Effector memory CD4-positive, alpha-beta T cell (primary cell): ENCODE measurements around the gene OSCP1.
"Not testable (repeated sequence)": the region's sequence is repeated elsewhere in the genome, so short reads cannot be mapped to it uniquely, and the experiment has no call there.

ENCODE experiments used
- DNase-seq, 3 donors: peaks; one replicate each; pipeline ENCODE4 v3.0.0-alpha.2; 2020
- H3K27ac ChIP-seq: 2 replicates; pipeline ENCODE4 v1.7.0; 2013; ENCODE audit warnings: mild to moderate bottlenecking, low read length, moderate library complexity; ENCODE audit not compliant: insufficient read depth, poor library complexity, severe bottlenecking
- H3K27me3 ChIP-seq: replicated peaks from 2 replicates; pipeline ENCODE4 v1.7.0; 2013; ENCODE audit warnings: mild to moderate bottlenecking, low read length; ENCODE audit not compliant: insufficient read depth, control insufficient read depth, poor library complexity, severe bottlenecking
- H3K36me3 ChIP-seq: 2 replicates; pipeline ENCODE4 v1.7.0; 2013; ENCODE audit warnings: mild to moderate bottlenecking, low read length, moderate library complexity; ENCODE audit not compliant: control insufficient read depth, insufficient read depth
- H3K4me1 ChIP-seq: 2 replicates; pipeline ENCODE4 v1.7.0; 2013; ENCODE audit warnings: low read length, mild to moderate bottlenecking; ENCODE audit not compliant: control insufficient read depth, insufficient read depth, poor library complexity, severe bottlenecking
- H3K4me3 ChIP-seq: 2 replicates; pipeline ENCODE4 v1.7.0; 2013; ENCODE audit warnings: low read length, low read depth, mild to moderate bottlenecking; ENCODE audit not compliant: insufficient read depth, poor library complexity, severe bottlenecking
- H3K9me3 ChIP-seq: 2 replicates; pipeline ENCODE4 v1.7.0; 2013; ENCODE audit warnings: mild to moderate bottlenecking, low read length, moderate library complexity; ENCODE audit not compliant: control insufficient read depth

The OSCP1 gene

GRCh38 chr1:36486093-36486438 is 35.8 kb upstream of the OSCP1 start:
- DNase-seq, result no peak
- Histone ChIP-seq H3K4me3 (no peak overlapping the region), H3K36me3 (no peaks in the 10 kb centered on the region), H3K27me3 (no peaks in the 10 kb centered on the region), H3K27ac (no peak overlapping the region), H3K9me3 (no peaks in the 10 kb centered on the region), H3K4me1 (no peaks in the 10 kb centered on the region)

GRCh38 chr1:36484099-36484498 is 33.8 kb upstream of the OSCP1 start:
- Histone ChIP-seq H3K4me3 (no peak overlapping the region), H3K27me3 (no peaks in the 10 kb centered on the region), H3K4me1 (no peaks in the 10 kb centered on the region), H3K27ac (no peak overlapping the region), H3K36me3 (no peaks in the 10 kb centered on the region), H3K9me3 (no peaks in the 10 kb centered on the region)
- no peak for DNase-seq

- Histone ChIP-seq H3K4me1 (no peaks in the 10 kb centered on the region), H3K36me3 (no peaks in the 10 kb centered on the region), H3K27ac (no peak within 1 kb of the TSS), H3K27me3 (no peaks in the 10 kb centered on the region), H3K9me3 (no peaks in the 10 kb centered on the region), H3K4me3 (no peak within 1 kb of the TSS)
- DNase-seq, result no peak
Measured at GRCh38 chr1:36482724-36483388, 32.6 kb upstream of the OSCP1 start, which contains the start of gene CSF3R. CSF3R (minus strand) TSS chr1:36482913; CDS start chr1:36479496, 3,417 bp downstream.

- no peak overlapping the region for H3K4me3 ChIP-seq
- H3K27me3 ChIP-seq, result no peaks in the 10 kb centered on the region
- H3K4me1 ChIP-seq, result no peaks in the 10 kb centered on the region
- DNase-seq, result no peak
- no peak overlapping the region for H3K27ac ChIP-seq
- no peaks in the 10 kb centered on the region for H3K9me3 ChIP-seq
- H3K36me3 ChIP-seq, result no peaks in the 10 kb centered on the region
Measured at GRCh38 chr1:36481771-36482723, 31.8 kb upstream of the OSCP1 start.

- no peaks in the 10 kb centered on the region for H3K9me3 ChIP-seq
- no peak overlapping the region for H3K27ac ChIP-seq
- no peak for DNase-seq
- H3K27me3 ChIP-seq, result no peaks in the 10 kb centered on the region
- no peaks in the 10 kb centered on the region for H3K4me1 ChIP-seq
- no peak overlapping the region for H3K4me3 ChIP-seq
- no peaks in the 10 kb centered on the region for H3K36me3 ChIP-seq
Measured at GRCh38 chr1:36481091-36481490, 30.8 kb upstream of the OSCP1 start.

- no peaks in the 10 kb centered on the region for H3K9me3 ChIP-seq
- H3K4me1 ChIP-seq, result no peaks in the 10 kb centered on the region
- H3K27ac ChIP-seq, result no peak overlapping the region
- no peaks in the 10 kb centered on the region for H3K27me3 ChIP-seq
- DNase-seq, result no peak
- no peak overlapping the region for H3K4me3 ChIP-seq
- no peaks in the 10 kb centered on the region for H3K36me3 ChIP-seq
Measured at GRCh38 chr1:36480161-36480560, 29.9 kb upstream of the OSCP1 start.

GRCh38 chr1:36479505-36480051 is 29.3 kb upstream of the OSCP1 start:
- H3K27ac ChIP-seq, result no peak overlapping the region
- DNase-seq, result no peak
- no peaks in the 10 kb centered on the region for H3K36me3 ChIP-seq
- H3K9me3 ChIP-seq, result no peaks in the 10 kb centered on the region
- no peaks in the 10 kb centered on the region for H3K4me1 ChIP-seq
- no peaks in the 10 kb centered on the region for H3K27me3 ChIP-seq
- H3K4me3 ChIP-seq, result no peak overlapping the region

- H3K9me3 ChIP-seq, H3K27me3 ChIP-seq, H3K27ac ChIP-seq, H3K4me3 ChIP-seq, DNase-seq, H3K4me1 ChIP-seq, H3K36me3 ChIP-seq: not testable (repeated sequence)
Measured at GRCh38 chr1:36477615-36478014, 27.4 kb upstream of the OSCP1 start.

- no peak for DNase-seq
- Histone ChIP-seq H3K9me3 (no peaks in the 10 kb centered on the region), H3K27ac (no peak overlapping the region), H3K36me3 (no peaks in the 10 kb centered on the region), H3K27me3 (no peaks in the 10 kb centered on the region), H3K4me1 (no peaks in the 10 kb centered on the region), H3K4me3 (no peak overlapping the region)
Measured at GRCh38 chr1:36476945-36477344, 26.7 kb upstream of the OSCP1 start.
